LNCAP (cell line): ENCODE measurements around the gene CDH11.

Experiments used
- CTCF ChIP-seq: fragments of 450-650 bp; IDR thresholded peaks from 2 replicates; pipeline ENCODE4 v1.5.1; 2017; ENCODE audit warnings: mild to moderate bottlenecking

The CDH11 gene

DNA sequence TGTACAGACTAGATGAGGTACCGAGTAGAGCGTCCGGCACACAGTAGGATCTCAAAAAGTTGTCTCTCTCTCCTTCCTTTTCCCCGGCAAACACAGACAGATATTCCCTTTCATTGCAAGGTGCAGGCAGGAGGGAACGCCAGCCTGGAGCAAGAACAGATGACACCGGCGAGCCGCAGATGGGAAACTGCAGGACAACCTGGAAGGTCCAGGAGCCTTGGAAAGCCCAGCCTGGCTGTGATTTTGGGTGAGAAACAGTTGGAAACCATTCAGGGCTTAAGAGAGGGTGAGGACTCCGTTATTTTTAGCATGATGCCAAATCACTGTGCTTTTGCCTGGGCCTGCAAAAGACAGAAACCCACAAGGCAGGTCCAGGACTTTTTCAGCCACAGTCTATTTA is 7.3 kb downstream of the CDH11 start:
- TF ChIP-seq CTCF, result no peak

DNA sequence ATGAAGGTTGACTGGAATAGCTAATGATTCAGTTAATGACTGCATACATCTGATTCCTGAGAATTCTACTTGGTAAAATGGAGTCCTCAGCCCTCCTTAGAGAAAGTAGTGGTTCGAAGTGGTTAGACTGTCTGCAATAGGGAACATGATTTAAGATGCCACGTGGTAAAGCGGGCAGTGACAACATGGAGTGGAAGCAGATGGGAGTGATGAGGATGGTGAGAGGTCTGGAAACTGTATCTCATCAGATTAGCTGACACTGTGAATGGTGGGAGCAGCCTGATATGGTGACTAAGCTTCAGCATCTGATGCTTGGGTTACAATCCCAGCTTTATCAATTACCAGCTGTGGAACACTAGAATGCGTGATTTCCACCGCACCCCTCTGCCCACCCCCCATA is 8.4 kb downstream of the CDH11 start:
- no peak for TF ChIP-seq CTCF

GRCh38 chr16:65111306-65111705 is 10.6 kb downstream of the CDH11 start:
- TF ChIP-seq CTCF, result no peak

DNA sequence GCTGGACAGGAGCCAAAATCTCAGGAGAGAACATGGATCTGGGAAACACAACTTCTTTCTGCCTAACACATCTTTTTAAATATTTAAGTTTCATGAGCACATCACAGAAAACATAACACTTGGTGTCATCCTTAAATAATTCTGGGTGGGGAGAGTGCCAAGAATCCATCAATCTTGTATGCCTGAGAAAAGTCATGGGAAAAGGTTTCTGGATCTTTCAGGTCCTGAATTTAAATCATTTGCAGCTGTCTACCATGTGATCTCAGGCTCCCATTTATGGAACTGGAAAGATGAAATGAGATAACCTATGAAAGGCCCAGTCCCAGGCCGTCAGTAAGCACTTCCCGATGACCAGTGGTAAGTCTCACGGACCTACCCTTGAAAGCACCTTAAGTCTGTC is 15.1 kb downstream of the CDH11 start:
- no peak for TF ChIP-seq CTCF

GRCh38 chr16:65105171-65105570 is 16.7 kb downstream of the CDH11 start:
- no peak for TF ChIP-seq CTCF

- TF ChIP-seq CTCF, result no peak
These were observed 17.4 kb downstream of the CDH11 start for GRCh38 chr16:65104471-65104870.

GRCh38 chr16:65102326-65102725 is 19.5 kb downstream of the CDH11 start:
- TF ChIP-seq CTCF, result no peak

GRCh38 chr16:65101009-65101408 is 20.9 kb downstream of the CDH11 start:
- no peak for TF ChIP-seq CTCF
